GM13976 (cell line): ENCODE data around the gene SOWAHC.

ENCODE experiments used
- DNase-seq: peaks from one replicate; pipeline ENCODE4 v3.0.0; 2012; ENCODE audit warnings: low spot score
- in situ Hi-C: fragments of 300-500 bp; cut with MboI; formaldehyde crosslinking; loops from one replicate; pipeline ENCODE4 v1.12.0; 2022; ENCODE audit warnings: low sequenced_read_pairs, mixed read lengths, inconsistent platforms; ENCODE audit not compliant: unreplicated experiment
- TF ChIP-seq, protein P1 (sequence below): IDR thresholded peaks from 2 replicates; pipeline ENCODE4 v1.5.1; 2012; ENCODE audit warnings: borderline replicate concordance, mild to moderate bottlenecking; ENCODE audit not compliant: insufficient read depth; ENCODE audit errors: extremely low read depth, missing control alignments, control extremely low read depth

The SOWAHC gene

DNA sequence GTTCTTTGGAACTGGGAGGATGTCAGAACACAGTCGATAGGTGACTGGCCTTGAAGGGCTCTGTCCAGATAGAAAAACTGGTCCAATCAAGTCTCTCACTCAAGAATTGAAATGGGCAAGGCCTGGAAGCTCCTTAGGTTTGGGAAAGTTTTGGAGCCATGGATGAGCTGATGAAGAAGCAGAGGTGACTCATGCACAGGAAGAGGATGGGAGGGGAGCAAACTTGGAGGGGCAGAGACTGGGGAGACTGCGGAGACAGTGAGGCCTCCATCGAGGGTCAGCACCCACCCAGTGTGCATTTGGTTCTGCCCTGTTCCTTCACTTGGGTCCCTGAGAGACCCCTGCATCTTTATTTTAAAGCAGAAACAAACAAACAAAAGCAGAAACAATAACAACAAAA lies 41.1 kb downstream of the SOWAHC start:
- TF ChIP-seq, protein P1, sequence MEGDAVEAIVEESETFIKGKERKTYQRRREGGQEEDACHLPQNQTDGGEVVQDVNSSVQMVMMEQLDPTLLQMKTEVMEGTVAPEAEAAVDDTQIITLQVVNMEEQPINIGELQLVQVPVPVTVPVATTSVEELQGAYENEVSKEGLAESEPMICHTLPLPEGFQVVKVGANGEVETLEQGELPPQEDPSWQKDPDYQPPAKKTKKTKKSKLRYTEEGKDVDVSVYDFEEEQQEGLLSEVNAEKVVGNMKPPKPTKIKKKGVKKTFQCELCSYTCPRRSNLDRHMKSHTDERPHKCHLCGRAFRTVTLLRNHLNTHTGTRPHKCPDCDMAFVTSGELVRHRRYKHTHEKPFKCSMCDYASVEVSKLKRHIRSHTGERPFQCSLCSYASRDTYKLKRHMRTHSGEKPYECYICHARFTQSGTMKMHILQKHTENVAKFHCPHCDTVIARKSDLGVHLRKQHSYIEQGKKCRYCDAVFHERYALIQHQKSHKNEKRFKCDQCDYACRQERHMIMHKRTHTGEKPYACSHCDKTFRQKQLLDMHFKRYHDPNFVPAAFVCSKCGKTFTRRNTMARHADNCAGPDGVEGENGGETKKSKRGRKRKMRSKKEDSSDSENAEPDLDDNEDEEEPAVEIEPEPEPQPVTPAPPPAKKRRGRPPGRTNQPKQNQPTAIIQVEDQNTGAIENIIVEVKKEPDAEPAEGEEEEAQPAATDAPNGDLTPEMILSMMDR = no peak
- no peak for DNase-seq
- in situ Hi-C loops = no loop called here

DNA sequence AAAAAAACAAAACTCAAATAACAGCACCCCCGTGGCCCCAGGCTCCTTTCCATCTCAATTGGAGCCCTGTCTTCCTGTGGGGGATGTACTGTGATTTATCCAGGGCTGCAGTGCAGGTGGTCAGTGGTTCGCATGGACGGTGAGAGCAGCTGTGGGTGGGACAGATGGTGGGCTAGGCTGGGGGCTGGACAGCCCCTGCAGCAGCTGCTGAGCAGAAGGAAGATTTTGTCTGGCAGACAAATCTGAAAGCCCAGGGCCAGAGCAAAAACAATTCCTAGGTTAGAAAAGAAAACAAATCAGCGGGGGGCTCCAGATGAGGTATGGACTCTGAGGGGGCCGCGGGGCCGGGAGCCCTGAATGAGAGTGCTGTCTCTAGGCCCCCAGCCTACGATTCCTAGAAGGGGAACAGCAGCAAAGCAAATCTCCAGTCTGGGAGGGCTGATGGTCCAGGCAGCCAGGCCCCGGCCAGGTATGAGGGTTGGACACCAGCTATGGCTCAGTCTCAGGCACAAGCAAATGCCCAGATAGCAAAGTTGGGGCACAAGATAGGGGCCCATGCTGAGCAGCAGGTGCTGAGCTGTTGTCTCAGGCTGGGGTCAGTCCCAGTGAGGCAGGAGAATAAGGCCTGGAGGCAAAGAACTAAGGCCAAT lies 45.4 kb downstream of the SOWAHC start:
- TF ChIP-seq, protein P1 = no peak
- in situ Hi-C loops = no loop called here
- DNase-seq = no peak

DNA sequence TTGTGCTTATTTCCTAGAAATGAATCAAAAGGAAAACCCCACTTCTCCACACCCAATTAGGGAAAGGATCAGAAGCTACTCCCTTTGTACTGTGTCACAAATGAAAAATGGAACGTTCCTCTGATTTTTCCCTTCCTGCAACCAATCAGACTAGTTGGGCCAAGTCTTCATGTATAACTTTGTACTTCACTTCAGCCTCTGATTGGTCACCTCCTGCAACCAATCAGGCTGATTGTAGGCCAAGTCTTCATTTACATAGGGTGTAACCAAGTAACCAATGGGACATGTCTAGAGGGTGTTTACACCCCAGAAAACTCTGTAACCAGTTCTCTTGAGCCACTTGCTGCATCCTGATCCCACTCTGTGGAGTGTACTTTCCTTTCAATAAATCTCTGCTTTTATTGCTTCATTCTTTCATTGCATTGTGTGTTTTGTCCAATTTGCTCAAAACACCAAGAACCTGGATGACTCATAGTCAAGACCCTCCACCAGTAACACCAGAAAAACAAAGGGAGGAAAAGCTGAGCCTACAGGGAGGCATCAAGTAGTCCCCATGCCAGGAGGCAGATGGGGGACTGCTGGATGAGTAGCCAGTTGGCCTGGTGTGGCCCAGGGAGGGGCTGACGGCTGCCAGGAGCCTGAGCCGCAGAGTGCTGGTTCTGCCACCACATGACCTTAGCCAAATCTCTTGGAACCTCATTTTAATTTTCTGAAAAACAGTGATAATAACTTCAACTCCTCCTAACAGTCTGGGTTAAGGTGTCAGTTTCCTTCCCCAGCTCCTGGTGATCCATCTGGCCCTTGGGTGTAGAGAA lies 46.1 kb downstream of the SOWAHC start:
- TF ChIP-seq, protein P1 = no peak
- no peak for DNase-seq
- in situ Hi-C loops = no loop called here

DNA sequence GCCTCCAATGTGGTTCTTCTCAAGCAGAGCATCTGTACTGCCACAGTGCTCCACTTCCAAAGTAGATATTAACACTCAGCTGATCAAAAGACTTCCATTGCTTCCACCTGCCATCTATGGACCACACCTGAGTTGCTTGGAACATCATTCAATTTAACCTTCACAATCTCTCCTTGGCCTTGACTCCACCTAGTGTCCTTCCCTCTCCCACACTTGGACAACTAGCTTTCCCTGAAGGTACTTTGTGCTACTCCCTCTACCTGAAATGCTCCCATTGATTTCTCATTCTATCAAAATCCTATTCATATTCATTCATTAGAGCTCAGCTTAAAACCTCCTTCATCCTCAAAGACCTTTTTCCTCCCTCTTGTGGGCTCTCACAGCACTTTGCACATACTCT lies 48.7 kb downstream of the SOWAHC start:
- TF ChIP-seq, protein P1 = no peak
- DNase-seq = no peak
- in situ Hi-C loops = no loop called here

DNA sequence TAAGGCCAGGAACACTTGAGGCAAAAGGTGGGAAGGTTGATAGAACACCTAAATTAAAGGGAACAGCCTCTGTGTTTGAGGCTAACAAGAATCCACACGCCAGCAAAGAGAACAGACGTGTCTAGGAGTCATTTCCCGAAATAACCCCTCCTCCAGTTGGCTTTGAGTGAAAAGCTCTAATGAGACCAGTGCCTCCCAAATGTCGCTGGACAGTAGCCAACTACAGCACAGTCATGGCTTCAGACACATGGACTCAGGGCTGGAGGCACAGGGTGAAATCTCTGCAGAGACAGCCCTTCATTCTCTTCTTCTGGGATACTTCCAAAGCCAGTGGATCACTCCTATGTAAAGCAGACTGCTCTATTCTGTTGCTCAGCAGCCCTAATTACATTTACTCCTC lies 49.6 kb downstream of the SOWAHC start:
- no peak for DNase-seq
- TF ChIP-seq, protein P1 = no peak
- in situ Hi-C loops = no loop called here

DNA sequence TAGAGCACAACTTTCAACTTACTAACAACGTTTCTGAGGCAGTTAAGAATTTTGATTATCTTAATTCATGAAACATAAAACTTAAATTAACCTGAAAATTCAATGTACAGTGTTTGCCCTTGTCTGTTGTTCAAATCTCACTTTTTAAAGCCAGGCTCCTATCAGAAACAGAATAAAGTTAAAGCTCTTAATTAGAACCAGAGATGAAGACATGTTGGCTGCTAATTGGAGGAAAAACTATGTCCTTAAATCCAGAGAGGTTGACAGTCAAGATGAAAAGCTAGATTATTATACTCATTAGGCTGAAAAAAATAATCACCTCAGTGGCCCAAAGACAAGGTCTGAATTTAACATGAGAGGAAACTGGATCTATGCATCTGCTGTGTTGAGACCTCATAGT lies 52.3 kb downstream of the SOWAHC start:
- no peak for DNase-seq
- TF ChIP-seq, protein P1 = no peak
- in situ Hi-C loops = no loop called here
